GM20000 (cell line): Measurements from ENCODE around the gene NTNG2.

Experiments used
- DNase-seq: peaks from one replicate; pipeline ENCODE4 v3.0.0; 2012; ENCODE audit warnings: low spot score
- CTCF ChIP-seq: IDR thresholded peaks from 2 replicates; pipeline ENCODE4 v1.5.1; 2012; ENCODE audit warnings: mild to moderate bottlenecking, control low read depth; ENCODE audit errors: extremely low read depth, missing control alignments

Gene NTNG2

DNA sequence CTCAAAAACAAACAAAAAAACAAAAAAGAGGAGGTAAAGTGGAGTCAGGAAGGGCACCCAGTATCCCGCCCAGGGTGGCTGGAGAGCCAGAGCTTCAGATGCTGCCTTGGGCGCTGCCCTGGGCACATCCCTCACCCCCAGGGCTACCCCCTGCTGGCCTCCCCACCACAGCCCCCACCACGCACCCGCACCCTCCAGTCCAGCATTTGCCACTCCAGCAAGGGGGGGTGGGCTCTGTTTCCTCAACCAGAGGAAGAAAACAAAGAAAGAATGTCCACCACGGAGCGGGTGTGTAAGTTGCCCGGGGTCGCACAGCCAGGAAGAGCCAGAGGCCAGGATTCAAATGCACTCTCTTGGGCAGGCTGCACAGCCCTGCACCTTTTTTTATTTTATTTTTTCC is 86.1 kb downstream of the NTNG2 start:
- TF ChIP-seq CTCF, result no peak
- DNase-seq, result no peak

- TF ChIP-seq CTCF, result no peak
- DNase-seq, result no peak
Observed at GRCh38 chr9:132249123-132249522, 87.3 kb downstream of the NTNG2 start.

DNA sequence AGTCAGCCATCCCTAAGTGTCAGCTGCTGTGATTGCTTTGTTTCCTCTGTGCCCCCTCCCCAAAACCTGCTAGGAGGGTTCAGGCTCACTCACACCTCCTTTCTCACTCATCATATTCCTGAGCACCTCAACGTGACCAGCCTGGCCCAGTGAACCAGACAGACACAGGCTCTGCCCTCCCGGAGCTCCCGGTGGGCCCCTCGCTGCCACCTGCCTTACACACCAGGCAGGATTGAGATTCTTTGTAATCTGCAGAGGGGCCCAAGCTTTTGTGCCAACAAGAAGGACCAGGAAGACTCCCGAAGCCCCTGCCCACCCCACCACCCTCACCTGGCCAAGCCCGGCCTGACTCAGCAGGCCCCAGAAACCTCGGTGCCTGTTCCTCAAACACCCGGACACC is 87.8 kb downstream of the NTNG2 start:
- TF ChIP-seq CTCF, result no peak
- no peak for DNase-seq

DNA sequence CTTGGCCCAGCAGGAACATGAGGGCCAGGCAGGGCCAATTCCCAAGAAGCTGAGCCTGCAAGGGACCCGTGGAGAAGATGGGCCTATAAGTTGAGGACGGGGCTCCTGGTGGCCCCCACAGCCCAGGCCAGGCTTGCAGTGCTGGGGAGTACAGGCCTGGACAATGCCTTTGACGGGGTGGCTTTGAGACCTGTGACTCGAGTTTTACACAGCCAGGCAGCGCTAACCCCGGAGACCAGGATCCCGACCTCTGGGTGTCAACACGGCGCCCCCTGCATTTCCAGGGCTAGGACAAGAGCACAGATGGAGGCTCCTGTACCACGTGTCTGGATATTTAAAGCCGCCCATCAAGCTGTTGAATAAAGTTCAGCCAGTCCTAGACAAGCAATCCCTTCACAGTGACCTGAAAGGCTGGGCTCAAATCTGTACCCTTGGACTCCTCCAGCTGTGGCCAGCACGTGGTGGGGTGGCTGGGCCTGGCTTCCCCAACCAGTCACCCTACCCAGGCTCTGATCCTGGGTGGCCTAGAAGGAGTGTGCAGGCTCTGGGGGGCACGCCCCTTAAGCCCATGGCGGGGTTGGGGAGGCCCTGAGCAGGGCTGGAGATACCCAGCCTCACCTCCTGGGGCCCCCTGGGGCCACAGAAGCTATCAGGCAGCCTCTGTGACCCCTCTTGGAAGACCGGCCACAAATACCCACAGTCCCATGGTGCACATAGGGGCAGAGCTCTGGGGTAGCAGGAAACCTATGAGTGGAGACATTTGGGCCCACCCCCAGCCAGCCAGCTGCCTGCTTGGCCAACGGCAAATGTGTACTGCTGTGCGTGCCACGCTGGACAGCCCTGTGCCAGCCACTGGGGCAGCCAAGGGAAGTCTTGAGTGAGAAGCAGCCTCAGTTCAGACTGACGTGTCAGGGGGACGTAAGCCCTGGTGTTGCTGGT is 88.7 kb downstream of the NTNG2 start:
- no peak for DNase-seq
- no peak for TF ChIP-seq CTCF

GRCh38 chr9:132260846-132261245 is 99.0 kb downstream of the NTNG2 start:
- no peak for DNase-seq
- no peak for TF ChIP-seq CTCF

DNA sequence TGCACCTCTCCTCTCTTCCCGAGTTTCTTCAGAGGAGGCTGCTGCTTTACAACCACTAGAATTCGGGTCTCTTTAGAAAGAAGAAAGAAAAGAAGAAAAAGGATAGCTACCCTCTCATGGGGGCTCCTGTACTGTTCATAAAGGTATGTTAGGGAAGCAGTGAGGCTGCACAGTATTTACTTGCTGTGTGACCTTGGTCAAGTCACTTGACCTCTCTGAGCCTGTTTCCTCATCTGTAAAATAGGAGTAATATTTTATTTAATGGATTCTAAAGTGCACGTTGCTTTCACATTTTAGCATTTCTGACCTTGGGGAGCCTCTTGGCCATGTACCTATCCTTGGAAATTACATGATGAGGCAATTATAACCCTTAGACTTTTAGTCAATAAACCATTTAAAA is 104.2 kb downstream of the NTNG2 start:
- TF ChIP-seq CTCF, result no peak
- DNase-seq, result no peak

GRCh38 chr9:132267660-132268059 is 105.8 kb downstream of the NTNG2 start:
- no peak for DNase-seq
- no peak for TF ChIP-seq CTCF
